Mucosa of gallbladder (tissue), 1 donor: ENCODE measurements around the gene CHRFAM7A. TPM values are rescaled to one million over a fixed set of nuclear protein-coding genes. Genes with fewer than 3 reads are reported as not detected.
"Not testable (repeated sequence)": the region's sequence is repeated elsewhere in the genome, so short reads cannot be mapped to it uniquely, and the experiment has no call there.

Source experiments
- DNase-seq: peaks from one replicate; pipeline ENCODE4 v3.0.0-alpha.2; 2020; ENCODE audit warnings: low spot score
- total RNA-seq: library from RNA; stranded (reverse); gene quantifications from one replicate; pipeline ENCODE4 v1.2.1, GENCODE V29; 2021
- donor health status: DM: no; HTN: no; CAD: no.

CHRFAM7A gene
- total RNA-seq, 1 donor from 2014 or later = 1.4 TPM

DNA sequence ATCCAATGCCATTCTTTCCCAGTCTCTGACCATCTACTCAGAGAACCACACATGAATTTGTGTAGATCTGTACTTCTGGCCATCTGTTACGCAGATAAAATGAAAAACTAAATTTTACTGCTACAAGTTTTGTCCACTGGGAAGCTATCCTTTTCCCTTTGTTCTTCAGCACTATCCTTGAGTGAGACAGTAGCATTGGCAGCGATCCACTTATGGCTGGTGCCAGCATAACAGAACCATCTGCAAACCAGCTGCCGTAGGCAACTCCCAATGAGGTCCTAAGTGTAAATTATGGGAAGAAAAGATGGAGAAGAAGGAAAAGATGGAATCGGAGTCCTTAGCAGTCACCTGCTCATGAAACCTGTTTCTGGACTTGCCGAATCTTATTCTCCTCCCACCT lies 72.3 kb downstream of the CHRFAM7A start:
- DNase-seq = not testable (repeated sequence)

DNA sequence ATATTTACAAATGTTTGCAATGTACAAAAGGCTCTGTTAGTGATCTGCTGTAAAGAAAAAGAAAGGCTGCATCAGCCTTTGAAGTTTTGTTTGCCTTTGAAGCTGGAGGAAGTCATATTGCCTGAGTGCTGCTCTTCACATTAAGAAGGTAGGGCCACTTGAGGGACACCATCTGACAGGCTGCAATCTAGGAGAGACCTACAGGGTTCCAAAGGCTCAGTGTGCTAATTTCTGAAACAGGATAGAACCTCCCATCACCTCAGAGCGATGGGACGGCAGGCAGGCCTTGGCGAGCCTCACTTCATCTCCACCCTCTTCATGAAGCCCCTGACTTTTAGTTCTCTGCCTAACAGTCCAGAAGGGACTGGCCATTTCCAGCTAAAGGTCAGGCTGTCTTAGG lies 77.6 kb downstream of the CHRFAM7A start:
- DNase-seq = not testable (repeated sequence)

DNA sequence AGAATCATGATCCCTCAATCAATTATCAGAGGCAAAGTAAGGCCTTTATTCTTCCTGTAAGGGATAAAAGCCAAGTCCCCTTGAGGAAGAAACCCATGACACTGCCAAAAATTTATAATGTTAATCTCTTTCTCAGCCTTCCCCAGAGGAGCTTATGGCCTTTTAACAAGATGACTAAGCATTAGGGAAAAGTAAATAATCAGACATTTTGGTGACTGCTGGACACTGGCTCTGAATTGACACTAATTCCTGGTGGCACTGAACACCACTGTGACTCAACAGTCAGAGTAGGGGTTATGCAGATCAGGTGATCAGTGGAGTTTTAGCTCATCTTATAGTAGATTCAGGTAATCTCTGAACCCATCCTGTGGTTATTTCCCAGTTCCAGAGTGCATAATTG lies 82.8 kb downstream of the CHRFAM7A start:
- not testable (repeated sequence) for DNase-seq

Other genes with a start within 250 kb of the CHRFAM7A start
- 5.8 TPM for gene GOLGA8R, start 20.7 kb upstream of the CHRFAM7A start, total RNA-seq
- gene GOLGA8Q, start 158.5 kb upstream of the CHRFAM7A start, total RNA-seq = 1.6 TPM
- gene GOLGA8H, start 210.5 kb upstream of the CHRFAM7A start, total RNA-seq = 0.46 TPM